Neural cell (in vitro differentiated cells): ENCODE results near the gene FNDC3B.

Source experiments
- CTCF ChIP-seq: fragments of 450-650 bp; IDR thresholded peaks from 2 replicates; pipeline ENCODE4 v1.5.1; 2014; ENCODE audit warnings: antibody characterized with exemption, mild to moderate bottlenecking, moderate library complexity; ENCODE audit not compliant: poor library complexity, severe bottlenecking
- EZH2 ChIP-seq: fragments of 200-600, 300-800 bp; shearing (Covaris generic), sonication (generic); IDR thresholded peaks from 2 replicates; pipeline ENCODE4 v1.6.1; 2014; ENCODE audit warnings: antibody characterized with exemption, low read length, borderline replicate concordance, mild to moderate bottlenecking; ENCODE audit not compliant: insufficient read depth, poor library complexity, severe bottlenecking
- MXI1 ChIP-seq: fragments of 450-650 bp; conservative IDR thresholded peaks from 2 replicates; pipeline ENCODE4 v1.6.1; 2014; ENCODE audit warnings: antibody characterized with exemption, mild to moderate bottlenecking; ENCODE audit not compliant: poor library complexity, severe bottlenecking
- POLR2AphosphoS5 ChIP-seq: IDR thresholded peaks from 2 replicates; pipeline ENCODE4 v1.6.1; 2012
- RAD21 ChIP-seq: fragments of 450-650 bp; conservative IDR thresholded peaks from 2 replicates; pipeline ENCODE4 v1.6.1; 2014; ENCODE audit warnings: antibody characterized with exemption, mild to moderate bottlenecking, moderate library complexity
- SMC3 ChIP-seq: fragments of 450-650 bp; conservative IDR thresholded peaks from 2 replicates; pipeline ENCODE4 v1.6.1; 2014; ENCODE audit warnings: antibody characterized with exemption, mild to moderate bottlenecking, moderate library complexity; ENCODE audit not compliant: poor library complexity

GRCh38 chr3:172236771-172237742 lies 197.7 kb downstream of the FNDC3B start:
- TF ChIP-seq CTCF (no peak), RAD21 (no peak), MXI1 (no peak), EZH2 (no peak), SMC3 (no peak), POLR2AphosphoS5 (no peak)
